Hepatocyte (in vitro differentiated cells): ENCODE measurements around the gene ZSCAN20. TPM values are rescaled to one million over a fixed set of nuclear protein-coding genes. Genes with fewer than 3 reads are reported as not detected.

Source experiments
- DNase-seq: peaks from one replicate; pipeline ENCODE4 v3.0.0-alpha.2; 2016; ENCODE audit warnings: low spot score
- H2AFZ ChIP-seq: fragments of 200-600 bp; sonication (generic); 2 replicates; pipeline ENCODE4 v1.6.0; 2016; ENCODE audit warnings: antibody characterized with exemption, mild to moderate bottlenecking
- H3K27ac ChIP-seq: fragments of 200-600 bp; sonication (generic); 2 replicates; pipeline ENCODE4 v1.5.1; 2016; ENCODE audit warnings: mild to moderate bottlenecking
- H3K27me3 ChIP-seq: fragments of 200-600 bp; sonication (generic); 2 replicates; pipeline ENCODE4 v1.6.1; 2016
- H3K36me3 ChIP-seq: fragments of 200-600 bp; sonication (generic); replicated peaks from 2 replicates; pipeline ENCODE4 v1.5.1; 2016; ENCODE audit warnings: low read depth; ENCODE audit not compliant: insufficient read depth
- H3K4me1 ChIP-seq: fragments of 200-600 bp; sonication (generic); 2 replicates; pipeline ENCODE4 v1.5.1; 2016; ENCODE audit warnings: mild to moderate bottlenecking, moderate library complexity; ENCODE audit not compliant: insufficient read depth
- H3K4me2 ChIP-seq: fragments of 200-600 bp; sonication (generic); 2 replicates; pipeline ENCODE4 v1.6.0; 2016
- H3K4me3 ChIP-seq: fragments of 200-600 bp; sonication (generic); 2 replicates; pipeline ENCODE4 v1.5.1; 2016; ENCODE audit warnings: mild to moderate bottlenecking
- H3K79me2 ChIP-seq: fragments of 200-600 bp; sonication (generic); 2 replicates; pipeline ENCODE4 v1.6.0; 2017; ENCODE audit warnings: mild to moderate bottlenecking
- H3K9me2 ChIP-seq: fragments of 200-600 bp; sonication (generic); replicated peaks from 2 replicates; pipeline ENCODE4 v1.6.0; 2017; ENCODE audit warnings: mild to moderate bottlenecking; ENCODE audit not compliant: insufficient read depth
- H3K9me3 ChIP-seq: fragments of 200-600 bp; sonication (generic); 2 replicates; pipeline ENCODE4 v1.5.1; 2016; ENCODE audit warnings: low read depth, mild to moderate bottlenecking
- H4K20me1 ChIP-seq: fragments of 200-600 bp; sonication (generic); 2 replicates; pipeline ENCODE4 v1.6.0; 2016; ENCODE audit warnings: mild to moderate bottlenecking; ENCODE audit not compliant: insufficient read depth, poor library complexity, severe bottlenecking
- CTCF ChIP-seq: fragments of 200-600 bp; sonication (generic); IDR thresholded peaks from 2 replicates; pipeline ENCODE4 v1.5.1; 2016; ENCODE audit warnings: antibody characterized with exemption, mild to moderate bottlenecking; ENCODE audit not compliant: poor library complexity
- EZH2 ChIP-seq: fragments of 200-600 bp; sonication (generic); IDR thresholded peaks from 2 replicates; pipeline ENCODE4 v1.6.1; 2016; ENCODE audit warnings: antibody characterized with exemption, mild to moderate bottlenecking, borderline replicate concordance
- EZH2phosphoT487 ChIP-seq: fragments of 200-600 bp; sonication (generic); IDR thresholded peaks from one replicate; pipeline ENCODE4 v1.6.1; 2018; ENCODE audit warnings: antibody characterized with exemption, mild to moderate bottlenecking, low read depth, moderate library complexity; ENCODE audit not compliant: unreplicated experiment, severe bottlenecking
- WGBS: methylation state at CpG from one replicate; pipeline ENCODE4 v1.1.6; 2016; ENCODE audit warnings: low lambda C conversion rate; ENCODE audit errors: missing lambda C conversion rate; 5-methylcytosine and 5-hydroxymethylcytosine counted together
- polyA plus RNA-seq: library from polyadenylated mRNA; unstranded; fragments of >200 nt; fragmentation: Nextera tagmentation; extraction: Ambion mirVana; gene quantifications from 2 replicates; pipeline ENCODE4 v1.2.1, GENCODE V29; 2016
- total RNA-seq: library from RNA; depleted of rRNA; stranded (reverse); fragments of >200 nt; gene quantifications from 2 replicates; pipeline ENCODE4 v1.2.3, GENCODE V29; 2014

ZSCAN20 gene
- total and polyA plus RNA-seq, 2 experiments from 2014 or later, result 0.98 to 6.8 TPM

- Histone ChIP-seq H3K4me1 (peaks cover 7% of the 10 kb centered on the region), H2AFZ (no peak overlapping the region), H3K4me3 (no peak overlapping the region), H3K36me3 (no peaks in the 10 kb centered on the region), H3K27me3 (no peaks in the 10 kb centered on the region), H3K9me2 (no peaks in the 10 kb centered on the region), H3K4me2 (no peak overlapping the region), H4K20me1 (no peaks in the 10 kb centered on the region), H3K27ac (no peak overlapping the region), H3K9me3 (no peaks in the 10 kb centered on the region), H3K79me2 (no peaks in the 10 kb centered on the region)
- DNase-seq, result no peak
- WGBS, result 33% methylated on average over 1 of the region's 1 CpG
- TF ChIP-seq EZH2phosphoT487 (no peak), CTCF (no peak), EZH2 (no peak)
Observed at GRCh38 chr1:33439662-33440061, 32.8 kb upstream of the ZSCAN20 start.

DNA sequence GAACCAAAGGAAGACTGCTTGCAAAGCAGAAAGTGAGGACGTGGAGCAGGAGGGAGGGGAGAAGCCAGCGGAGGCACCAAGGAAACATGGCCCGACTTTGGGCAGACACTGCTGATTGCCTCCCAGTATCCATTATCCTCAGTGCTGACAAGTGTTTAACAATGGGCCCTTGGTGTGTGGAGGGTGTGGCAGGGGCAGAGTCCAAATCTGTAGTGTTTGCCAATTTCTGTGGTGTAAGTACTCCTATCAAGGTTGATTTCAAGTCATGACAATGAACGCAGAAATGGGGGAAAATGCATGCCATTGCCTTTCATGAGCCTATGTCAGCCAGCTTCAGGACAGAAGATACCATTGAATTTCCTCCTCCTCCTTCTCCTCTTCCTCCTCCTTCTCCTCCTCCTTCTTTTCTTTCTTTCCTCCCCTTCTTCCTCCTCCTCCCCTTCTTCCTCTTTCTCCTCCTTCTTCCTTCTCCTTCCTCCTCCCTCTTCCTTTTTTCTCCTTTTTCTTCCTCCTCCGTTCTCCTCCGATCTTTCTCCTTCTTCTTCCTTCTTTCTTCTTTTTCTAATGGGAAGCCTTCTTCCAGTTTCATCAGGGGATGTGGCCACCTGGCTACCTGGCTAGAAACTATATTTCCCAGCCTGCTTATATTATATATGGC lies 31.2 kb upstream of the ZSCAN20 start:
- 55% methylated on average over 6 of the region's 6 CpGs for WGBS
- peaks cover 7% of the 10 kb centered on the region for H3K4me1 ChIP-seq
- no peaks in the 10 kb centered on the region for H4K20me1 ChIP-seq
- DNase-seq, result no peak
- no peaks in the 10 kb centered on the region for H3K9me2 ChIP-seq
- no peak overlapping the region for H3K27ac ChIP-seq
- TF ChIP-seq EZH2, result no peak
- H3K79me2 ChIP-seq, result no peaks in the 10 kb centered on the region
- no peak overlapping the region for H3K4me3 ChIP-seq
- no peaks in the 10 kb centered on the region for H3K27me3 ChIP-seq
- H3K4me2 ChIP-seq, result no peak overlapping the region
- H2AFZ ChIP-seq, result no peak overlapping the region
- H3K9me3 ChIP-seq, result no peaks in the 10 kb centered on the region
- H3K36me3 ChIP-seq, result no peaks in the 10 kb centered on the region

GRCh38 chr1:33442141-33442540 lies 30.3 kb upstream of the ZSCAN20 start:
- Histone ChIP-seq H3K27me3 (no peaks in the 10 kb centered on the region), H3K79me2 (no peaks in the 10 kb centered on the region), H3K4me1 (peaks cover 7% of the 10 kb centered on the region), H3K27ac (no peak overlapping the region), H3K9me3 (no peaks in the 10 kb centered on the region), H4K20me1 (no peaks in the 10 kb centered on the region), H3K9me2 (no peaks in the 10 kb centered on the region), H3K4me3 (no peak overlapping the region), H3K4me2 (no peak overlapping the region), H3K36me3 (no peaks in the 10 kb centered on the region), H2AFZ (no peak overlapping the region)
- TF ChIP-seq EZH2 (no peak), EZH2phosphoT487 (no peak)
- WGBS, result 84% methylated on average over 1 of the region's 1 CpG
- DNase-seq, result no peak

DNA sequence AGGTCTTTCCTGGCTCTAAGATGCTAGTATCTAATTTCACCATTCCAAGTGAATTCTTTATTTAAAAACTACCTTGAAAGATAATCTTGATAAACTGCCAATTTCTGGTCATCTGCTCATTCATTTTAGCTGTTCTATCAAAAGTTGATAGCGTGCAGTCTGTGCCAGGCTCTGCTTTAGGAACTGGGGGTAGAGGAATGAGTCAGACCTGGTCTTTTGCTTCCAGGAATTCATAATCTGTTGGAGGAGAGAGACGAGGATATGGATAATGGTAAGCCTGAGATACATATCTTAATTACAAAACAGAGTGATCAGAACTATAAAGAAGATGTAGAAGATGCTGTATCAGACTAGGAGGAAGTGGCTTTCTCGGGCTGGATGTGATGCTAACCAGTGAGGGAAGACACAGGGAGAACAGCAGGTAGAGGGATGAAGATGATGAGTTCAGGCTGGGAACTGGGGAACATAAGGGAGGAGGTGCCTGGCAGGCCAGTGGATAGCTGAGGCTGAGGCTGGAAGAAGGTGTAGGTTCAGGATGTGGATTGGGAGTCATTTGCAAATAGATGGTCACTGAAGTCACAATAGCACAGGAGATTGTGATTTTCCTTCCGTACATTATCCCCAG lies 29.3 kb upstream of the ZSCAN20 start:
- no peak for DNase-seq
- peaks cover 7% of the 10 kb centered on the region for H3K4me1 ChIP-seq
- WGBS, result 45% methylated on average over 4 of the region's 4 CpGs
- no peaks in the 10 kb centered on the region for H3K27me3 ChIP-seq
- H3K9me3 ChIP-seq, result no peaks in the 10 kb centered on the region
- H4K20me1 ChIP-seq, result no peaks in the 10 kb centered on the region
- H3K9me2 ChIP-seq, result no peaks in the 10 kb centered on the region
- H3K4me3 ChIP-seq, result no peak overlapping the region
- no peak overlapping the region for H3K27ac ChIP-seq
- H3K36me3 ChIP-seq, result no peaks in the 10 kb centered on the region
- H2AFZ ChIP-seq, result no peak overlapping the region
- no peak overlapping the region for H3K4me2 ChIP-seq
- H3K79me2 ChIP-seq, result no peaks in the 10 kb centered on the region
- TF ChIP-seq EZH2phosphoT487 (no peak), CTCF (no peak), EZH2 (no peak)
